ENCODE results near the gene OBP2A.

OBP2A gene

DNA sequence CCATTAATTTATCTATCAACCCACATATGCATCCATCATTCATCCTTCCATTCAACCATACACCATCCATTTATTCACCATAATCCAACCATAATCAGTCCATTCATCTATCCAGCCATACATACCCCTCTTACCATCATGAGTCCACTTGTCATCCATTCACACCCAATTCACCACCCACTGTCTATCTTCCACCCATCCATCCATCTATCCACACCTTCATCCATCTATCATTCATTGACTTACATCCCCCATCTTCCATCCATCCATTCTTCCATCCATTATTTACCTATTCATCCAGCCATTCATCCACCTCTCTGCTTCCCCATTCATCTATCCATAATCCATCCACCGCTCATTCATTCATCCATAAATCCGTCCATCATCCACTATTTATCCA lies 33.4 kb downstream of the OBP2A start:
- no peak for DNase-seq (ENCODE audit: low spot score)

DNA sequence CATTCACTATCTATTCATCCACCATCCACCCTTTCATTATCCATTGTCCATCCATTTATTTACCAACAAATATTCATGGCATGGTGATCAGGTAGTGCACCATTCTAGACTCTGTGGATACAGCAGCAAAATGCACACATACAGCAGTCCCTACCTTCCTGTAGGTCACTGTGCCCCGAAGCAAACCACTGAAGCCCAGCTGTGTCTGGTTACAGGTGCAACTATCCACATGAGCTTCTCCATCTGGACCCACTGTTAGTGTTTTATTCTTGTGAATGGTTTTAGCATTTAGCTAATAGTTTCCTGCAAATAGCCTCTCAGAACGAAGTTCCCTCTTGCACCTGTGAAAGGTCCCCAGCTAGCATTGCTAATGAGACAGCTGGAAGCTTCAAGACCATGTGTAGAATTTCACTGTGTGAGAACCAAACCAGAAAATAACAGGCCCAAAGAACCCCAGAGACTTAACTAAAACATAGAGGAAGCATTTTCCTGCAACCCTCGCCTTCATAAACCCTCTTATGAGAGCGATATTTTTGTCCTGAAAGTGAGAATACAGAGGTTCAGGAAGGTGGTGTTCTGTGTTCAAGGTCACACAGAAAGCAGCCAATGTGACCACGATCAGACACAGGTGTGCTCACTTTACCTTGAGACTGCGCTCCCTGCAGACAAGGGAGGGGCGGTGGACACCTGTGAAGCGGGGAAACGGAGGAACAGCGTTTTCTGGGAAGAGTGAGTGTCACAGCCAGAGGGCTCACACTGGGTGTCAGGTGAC lies 34.1 kb downstream of the OBP2A start:
- DNase-seq (ENCODE audit: low spot score), result no peak

DNA sequence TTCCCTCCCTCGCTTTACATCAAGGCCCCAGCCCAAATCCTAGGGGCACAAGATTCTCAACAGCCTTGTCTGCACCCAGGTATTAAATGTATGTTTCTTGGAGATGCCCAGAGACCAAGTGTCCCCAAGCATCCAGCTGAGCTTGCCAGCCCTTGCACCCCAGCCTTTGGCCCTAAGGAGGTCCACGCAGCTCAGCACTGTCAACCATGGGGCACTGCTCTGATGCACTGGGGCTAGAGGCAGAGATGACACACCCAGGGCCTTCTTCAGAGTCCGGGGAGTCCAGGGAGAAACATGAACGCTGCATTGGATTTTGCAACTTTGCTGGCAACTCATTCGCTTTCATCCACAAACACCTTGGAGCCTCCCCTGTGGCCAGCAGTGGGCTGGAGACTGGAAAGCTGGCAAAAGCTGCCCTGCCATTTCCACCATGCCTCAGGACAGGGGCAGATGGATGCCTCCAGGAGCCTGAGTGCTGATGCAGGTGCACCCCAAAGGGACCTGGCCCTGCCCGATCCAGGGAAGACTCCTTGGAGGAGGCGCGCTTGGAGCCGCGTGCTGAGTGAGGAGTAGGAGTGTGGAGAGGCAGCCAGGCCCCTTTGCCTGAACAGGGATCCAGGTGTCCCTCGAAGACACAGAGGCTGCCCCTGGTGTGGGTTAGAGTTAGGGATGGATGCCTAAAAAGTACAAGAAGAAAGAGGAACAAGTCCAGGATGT lies 34.9 kb downstream of the OBP2A start:
- DNase-seq (ENCODE audit: low spot score), result no peak

DNA sequence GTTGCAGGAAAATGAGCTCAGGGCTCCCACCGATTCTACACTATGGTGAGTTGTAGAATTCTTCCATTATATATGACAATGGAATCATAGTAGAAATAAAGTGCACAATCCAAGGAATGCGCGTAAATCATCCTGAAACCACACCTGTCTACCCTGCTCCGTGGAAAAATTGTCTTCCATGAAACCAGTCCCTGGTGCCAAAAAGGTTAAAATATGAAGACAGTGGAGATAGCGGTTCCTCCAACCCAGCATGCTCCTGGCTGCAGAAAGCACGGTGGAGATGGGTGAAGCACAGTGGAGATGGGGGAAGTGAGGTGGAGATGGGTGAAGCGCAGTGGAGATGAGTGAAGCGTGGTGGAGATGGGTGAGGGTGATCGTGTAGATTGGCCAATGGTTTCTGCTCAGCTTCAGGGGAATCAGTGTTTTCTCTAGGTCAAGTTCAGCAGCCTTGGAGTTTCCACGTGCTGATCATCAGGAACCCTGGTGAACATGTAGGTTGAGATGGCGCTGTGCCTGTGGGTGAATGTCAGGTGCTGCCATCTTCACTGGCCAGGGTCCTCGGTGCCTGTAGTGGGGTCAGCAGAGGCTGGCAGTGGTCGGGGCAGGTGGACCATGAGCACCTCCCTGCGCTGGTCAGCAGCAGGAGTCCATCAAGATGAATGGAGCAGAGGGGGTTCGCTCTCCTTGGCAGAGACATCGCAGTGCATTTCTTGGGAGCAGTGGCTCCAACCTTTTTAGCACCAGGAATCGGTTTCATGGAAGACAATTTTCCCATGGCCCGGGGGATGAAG lies 35.9 kb downstream of the OBP2A start:
- no peak for DNase-seq (ENCODE audit: low spot score)

DNA sequence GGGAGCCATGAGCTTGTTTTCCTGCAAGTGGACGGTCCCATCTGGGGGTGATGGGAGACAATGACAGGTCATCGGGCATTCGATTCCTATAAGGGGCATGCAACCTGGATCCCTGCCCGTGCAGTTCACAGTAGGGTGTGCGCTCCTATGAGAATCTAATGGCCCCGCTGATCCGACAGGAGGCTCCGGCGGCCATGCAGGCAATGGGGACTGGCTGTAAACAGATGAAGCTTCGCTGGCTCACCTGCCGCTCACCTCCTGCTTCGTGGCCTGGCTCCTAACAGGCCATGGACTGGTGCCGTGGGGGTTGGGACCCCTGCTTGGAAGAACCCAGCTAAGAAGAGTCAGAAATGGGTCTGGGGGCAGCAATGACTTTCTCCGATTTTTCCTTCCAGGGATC lies 36.6 kb downstream of the OBP2A start:
- DNase-seq (ENCODE audit: low spot score), result no peak

DNA sequence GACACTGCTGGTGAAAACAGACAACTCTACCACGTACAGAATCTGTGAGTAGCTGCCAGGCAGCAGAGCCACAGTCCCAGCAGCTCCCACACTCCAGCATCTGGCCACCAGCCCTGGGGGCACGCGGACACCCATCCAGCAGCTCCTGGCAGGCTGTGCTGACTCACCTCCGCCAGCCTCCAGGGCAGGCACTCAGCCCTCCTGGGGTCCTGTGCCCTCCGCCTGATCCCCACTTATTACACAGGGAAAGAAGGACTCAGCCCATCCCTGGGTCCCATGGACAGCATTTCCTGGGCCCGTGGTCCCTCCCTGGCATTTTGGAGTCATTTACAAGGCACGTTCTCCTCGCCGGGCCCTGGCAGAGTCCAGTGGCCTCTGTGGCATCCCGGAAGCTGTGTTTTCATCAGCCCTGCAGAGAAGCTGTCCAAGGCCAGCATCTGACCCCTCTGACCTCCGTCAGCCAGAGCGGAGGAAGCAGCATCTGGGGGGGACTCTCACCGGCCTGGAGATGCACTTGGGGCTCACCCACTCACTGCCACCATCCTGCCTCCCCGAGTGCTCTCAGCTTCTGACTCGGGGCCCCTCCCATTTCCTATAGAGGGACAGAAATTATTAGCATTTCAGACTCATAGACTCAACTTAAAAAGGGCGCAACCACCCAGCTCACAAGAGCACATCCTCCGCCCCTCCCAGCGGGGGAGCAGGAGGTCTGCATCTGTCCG lies 37.2 kb downstream of the OBP2A start:
- no peak for DNase-seq (ENCODE audit: low spot score)

DNA sequence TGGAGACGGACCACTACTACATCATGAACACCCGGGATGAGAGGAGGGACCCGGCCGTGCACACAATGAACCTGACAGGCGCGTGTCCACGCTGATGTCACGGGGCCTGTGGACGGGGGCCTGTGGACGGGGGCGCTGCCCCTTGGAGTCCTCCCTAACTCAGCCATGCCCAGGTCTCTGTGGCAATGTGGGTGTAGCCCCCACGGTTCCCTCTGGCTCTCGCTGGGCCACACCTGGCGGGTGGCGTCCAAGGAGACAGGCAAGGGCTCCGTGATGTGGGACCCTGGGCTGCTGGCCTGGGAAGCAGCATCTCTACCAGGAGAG lies 37.7 kb downstream of the OBP2A start:
- no peak for DNase-seq (ENCODE audit: low spot score)

DNA sequence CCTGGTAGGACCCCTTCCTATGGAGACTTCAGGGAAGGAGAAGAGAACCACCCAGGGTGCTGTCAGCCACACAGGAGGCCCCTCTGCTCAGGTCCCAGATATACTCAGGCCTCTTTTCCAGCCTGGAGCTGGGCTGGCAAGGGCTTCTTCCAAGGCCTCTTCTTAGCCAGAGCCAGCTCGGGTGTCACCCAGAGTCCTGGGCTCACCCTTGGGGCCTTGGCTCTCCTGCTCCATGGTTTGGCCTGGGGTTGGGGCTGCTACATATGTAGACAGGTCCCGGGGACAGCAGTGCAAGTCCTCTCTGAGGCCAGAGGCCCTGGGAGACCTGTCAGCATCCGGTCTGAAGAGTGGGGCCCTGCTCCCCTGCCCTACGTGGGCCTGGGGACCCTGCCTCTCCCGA lies 38.4 kb downstream of the OBP2A start:
- no peak for DNase-seq (ENCODE audit: low spot score)

DNA sequence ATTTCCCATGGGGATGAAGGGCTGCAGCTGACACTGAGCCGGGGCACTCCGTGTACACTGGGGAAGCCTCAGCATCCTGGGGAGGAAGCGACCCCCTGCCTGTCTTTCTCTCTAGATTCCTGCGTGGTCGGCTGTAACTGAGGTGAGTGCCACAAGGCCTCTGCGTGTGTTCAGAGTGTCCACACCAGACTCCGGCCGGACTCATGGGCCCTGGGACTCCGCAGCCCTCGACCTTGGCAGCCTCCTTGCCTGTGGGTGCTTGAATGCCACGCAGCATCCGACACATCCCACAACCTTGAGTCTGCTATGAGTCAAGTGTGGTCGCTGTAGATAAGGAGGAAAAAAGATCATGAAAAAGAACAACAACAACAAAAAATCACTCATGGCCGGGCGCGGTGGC lies 39.0 kb downstream of the OBP2A start:
- no peak for DNase-seq (ENCODE audit: low spot score)

DNA sequence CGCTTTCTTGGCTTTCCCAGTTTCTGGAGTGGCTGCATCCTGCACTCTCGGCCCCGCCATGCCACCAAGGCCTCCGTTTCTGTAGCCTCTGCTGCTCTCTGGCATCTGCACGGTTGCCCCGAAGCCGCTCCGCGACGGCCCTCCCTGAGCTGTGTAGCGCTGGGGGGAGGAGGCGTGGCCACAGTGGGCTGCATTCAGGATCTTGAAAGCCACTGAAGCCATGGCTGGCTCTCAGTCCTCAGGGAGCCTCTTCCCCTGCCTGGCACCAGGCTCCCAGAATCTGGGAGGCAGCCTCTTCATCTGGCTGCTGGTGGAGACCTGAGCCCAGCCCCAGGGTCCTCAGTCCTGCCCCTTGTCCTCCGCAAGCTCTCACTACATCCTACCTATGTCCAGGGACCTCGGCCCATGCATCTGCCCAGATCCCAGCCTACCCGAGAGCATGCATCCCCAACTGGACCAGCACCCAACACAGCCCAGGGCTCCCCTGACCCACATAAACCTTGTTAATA lies 40.7 kb downstream of the OBP2A start:
- no peak for DNase-seq (ENCODE audit: low spot score)

DNA sequence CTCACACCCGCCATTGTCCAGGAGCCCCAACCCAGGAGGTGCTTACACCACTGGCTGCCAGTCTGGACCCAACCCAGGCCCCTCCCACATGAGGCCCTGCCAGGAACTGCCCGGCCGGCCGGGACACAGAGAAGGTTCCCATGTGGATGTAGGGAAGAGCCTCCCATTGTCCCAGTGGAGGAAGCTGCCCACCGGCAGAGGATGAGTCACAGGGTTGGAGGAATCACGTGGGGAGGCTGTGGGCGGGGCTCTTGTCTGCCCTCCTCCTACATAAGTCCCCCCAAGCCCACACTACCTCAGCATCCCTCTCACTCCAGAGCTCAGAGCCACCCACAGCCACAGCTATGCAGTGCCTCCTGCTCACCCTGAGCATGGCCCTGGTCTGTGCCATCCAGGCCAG lies 41.7 kb downstream of the OBP2A start:
- DNase-seq (ENCODE audit: low spot score), result no peak

DNA sequence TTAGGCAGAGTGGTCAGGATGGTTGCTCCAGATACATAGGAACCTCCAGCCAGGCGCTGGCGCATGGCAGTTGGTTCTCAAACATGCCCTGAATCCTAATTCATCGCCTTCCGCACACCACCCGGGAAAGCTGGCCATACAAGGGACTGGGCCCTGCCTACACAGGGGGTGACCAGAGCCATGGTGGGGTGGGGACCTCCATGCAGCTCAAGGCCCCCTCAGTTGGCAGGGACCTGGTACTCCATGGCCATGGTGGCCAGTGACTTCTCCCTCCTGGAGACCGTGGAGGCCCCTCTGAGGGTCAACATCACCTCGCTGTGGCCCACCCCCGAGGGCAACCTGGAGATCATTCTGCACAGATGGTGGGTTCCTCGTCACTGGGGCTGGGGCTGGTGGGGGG lies 42.4 kb downstream of the OBP2A start:
- no peak for DNase-seq (ENCODE audit: low spot score)

DNA sequence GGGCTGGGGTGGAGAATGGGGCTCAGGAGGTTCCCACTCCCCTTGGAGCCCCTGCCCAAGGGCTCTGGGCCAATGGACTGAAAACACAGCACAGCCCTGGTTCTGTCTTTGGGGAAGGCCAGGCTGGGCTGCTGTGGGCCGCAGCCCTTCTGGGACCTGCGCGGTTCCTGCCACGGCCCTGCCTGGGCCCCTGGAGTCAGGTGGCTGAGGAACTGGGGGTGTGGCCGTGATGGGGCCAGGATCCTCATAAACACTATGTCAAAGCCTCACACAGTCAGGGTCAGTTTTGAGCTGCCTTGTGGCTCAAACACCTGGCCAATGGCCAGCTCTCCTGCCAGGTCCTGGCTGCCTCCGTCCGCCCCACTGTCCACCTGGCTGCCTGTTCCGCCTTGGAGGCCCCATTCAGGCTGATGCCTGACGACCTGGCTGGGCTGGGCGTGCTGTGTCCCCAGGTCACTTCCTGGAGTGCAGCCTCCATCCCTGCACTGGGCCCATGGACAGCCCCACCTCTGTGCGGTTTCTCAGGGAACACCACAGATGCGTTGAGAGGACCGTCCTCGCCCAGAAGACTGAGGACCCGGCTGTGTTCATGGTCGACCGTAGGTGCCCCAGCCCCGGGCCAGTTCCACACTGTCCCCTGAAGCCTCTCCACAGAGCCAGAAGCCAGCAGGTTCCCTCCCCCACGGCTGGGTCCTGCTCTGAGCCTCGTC lies 43.1 kb downstream of the OBP2A start:
- no peak for DNase-seq (ENCODE audit: low spot score)

DNA sequence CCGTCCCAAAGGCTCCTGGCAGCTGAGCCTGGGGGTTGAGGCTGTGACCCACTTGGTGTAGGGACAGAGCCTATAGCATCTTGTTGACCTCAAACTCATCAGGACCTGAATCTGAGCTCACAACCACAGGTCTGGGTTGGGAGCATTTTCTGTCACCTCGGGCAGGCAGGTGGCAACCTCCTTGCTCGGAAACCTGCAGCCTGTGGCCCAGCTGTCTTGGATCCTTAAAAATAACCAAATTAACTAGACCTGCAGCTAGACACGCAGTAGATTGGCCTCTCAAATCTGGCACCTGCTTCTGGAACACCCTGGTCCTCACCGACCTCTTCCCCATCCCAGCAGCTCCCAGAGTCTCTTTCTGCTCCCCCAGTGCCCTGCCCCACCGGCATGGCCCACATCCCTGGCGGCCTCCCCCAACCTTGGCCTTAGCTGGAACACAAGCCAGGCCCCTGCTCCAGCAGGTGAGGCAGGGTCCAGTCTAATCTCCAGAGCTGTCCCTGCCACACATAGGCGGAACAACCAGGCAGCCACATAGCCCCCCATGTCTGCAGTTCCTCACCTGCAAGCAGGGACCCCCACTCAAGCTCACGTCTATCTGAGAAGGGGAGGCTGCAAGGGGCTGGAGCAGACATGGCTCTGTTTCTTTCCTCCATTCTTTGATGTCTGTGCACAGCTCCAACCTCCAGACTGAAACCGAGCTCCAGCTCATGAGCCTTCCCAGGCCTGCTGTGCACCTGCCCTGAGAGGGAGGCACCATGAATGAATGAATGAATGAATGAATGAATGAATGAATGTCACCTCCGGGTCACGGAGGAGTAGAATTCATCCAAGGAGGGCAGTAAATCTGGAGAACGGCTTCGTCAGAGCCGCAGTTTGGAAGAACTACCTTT lies 43.9 kb downstream of the OBP2A start:
- no peak for DNase-seq (ENCODE audit: low spot score)

DNA sequence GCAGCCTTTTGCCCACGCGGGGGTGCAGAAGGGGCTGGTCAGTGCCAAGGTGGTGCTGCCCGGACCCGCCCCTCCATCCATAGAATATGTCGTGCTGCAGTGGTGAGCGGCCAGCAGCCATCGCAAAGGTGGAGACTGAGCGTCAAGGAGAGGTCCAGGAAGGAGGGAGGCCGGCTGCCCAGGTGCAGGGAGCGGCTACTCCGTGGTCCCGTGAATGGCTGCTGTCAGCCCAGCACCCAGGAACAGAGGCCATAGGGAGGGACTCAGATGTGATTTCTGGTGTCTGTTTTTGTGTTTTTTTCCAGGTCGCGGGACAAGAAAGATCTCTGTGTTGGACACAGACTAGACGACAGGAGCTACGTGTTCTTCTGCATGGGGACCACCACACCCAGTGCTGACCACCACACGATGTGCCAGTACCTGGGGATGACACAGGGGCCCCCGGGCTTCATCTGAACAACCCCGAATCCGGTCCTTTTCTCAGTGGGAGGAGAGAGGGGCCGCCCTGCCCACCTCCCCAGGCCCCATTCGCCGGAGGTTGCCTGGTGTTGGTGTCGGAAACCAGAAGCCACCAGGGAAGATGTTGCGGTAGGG lies 44.7 kb downstream of the OBP2A start:
- DNase-seq (ENCODE audit: low spot score), result no peak

DNA sequence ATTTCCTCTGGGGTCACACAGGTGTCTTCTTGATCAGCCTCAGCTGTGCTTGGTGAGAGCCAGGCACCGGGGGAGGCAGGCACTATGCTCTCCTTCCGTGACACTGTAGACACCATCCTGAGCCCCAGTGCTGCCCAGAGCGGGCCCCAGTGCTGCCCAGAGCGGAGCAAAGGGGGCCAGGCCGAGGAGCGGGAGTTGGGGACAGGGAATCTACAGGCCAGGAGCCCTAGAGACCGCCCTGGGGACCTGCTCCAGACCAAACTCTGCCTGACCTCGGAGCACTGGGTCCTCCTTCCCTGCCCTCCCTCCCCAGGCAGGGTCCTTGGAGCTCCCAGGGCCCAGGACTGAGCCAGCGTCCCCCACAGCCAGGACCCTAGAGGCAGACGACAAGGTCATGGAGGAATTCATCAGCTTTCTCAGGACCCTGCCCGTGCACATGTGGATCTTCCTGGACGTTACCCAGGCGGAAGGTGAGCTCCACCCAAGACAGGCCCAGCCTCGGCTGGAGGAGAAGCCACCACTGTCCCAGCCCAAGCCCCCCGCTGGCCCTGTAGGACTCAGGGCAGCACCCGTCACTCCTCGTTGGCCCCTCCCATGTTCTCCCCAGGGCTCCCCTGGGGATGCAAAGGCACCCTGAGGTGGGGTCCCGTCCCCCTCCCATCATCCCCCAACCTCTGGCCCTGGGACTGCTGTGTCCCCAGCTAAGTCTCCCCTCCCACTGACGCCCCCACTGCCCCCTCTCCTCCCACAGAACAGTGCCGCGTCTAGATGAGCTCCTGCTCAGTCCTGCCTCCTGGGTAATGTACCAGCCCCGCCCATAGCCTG lies 45.8 kb downstream of the OBP2A start:
- no peak for DNase-seq (ENCODE audit: low spot score)

DNA sequence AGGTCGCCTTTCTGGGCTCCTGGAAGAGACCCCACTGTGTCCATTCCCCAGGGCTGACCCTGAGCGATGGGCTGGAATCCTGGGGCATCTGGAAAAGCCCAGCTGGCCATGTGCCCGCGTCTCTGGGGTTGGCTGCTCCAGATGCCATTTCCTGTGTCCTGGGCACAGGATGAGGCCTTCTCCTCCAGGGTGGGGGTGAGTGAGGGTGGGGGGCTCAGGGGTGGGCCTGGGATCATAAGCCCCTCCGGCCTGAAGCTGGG lies 46.3 kb downstream of the OBP2A start:
- DNase-seq (ENCODE audit: low spot score), result no peak

DNA sequence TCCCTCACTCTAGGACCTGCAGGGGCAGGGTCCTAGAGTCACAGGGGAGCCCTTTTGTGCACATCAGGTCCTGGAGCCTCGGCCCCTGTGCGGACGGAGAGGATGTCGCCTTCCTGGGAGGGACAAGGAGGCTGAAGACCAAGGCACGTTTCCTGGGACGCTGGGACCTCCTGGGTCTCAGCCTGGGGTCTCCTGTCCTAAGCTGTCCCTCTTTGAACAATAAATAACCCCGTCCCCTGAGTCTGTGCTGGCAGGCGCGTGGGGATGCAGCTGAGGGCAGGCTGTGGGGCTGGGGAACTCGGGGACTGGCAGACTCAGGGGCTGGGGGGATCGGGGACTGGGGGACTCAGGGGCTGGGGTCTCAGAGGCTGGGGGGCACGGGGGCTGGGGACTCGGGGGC lies 46.7 kb downstream of the OBP2A start:
- DNase-seq (ENCODE audit: low spot score), result no peak

DNA sequence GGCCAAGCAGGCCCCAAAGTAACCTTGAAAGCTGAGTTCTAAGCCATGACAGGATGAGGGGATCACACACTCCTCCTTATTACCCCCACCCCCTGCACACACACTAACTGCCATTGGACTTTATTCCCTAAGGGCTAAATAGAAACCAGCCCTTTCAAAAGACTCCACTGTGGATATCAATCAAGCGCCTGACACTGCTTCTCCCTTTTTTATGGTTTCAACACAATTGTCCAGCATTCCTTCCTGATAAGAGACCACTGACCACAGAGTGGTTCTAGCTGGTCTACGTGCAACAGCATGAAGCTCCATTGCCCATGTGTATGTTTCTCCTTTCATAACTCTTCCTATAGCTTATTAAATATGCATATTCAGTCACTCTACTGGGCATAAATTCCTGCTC lies 50.3 kb downstream of the OBP2A start:
- no peak for DNase-seq (ENCODE audit: low spot score)

Measured in pons (tissue), 1 donor.